Panc1 (cell line): Measurements from ENCODE around the gene ALG6. TPM values are rescaled to one million over a fixed set of nuclear protein-coding genes. Genes with fewer than 3 reads are reported as not detected.

Experiments used
- ATAC-seq: fragments of 200-7000 bp; cut with Tn5 transposase; 2 replicates; pipeline ENCODE4 v1.9.1; 2020; ENCODE audit warnings: mild to moderate bottlenecking, moderate library complexity
- BruUV-seq: library from RNA; stranded (reverse); fragments of 400-500 nt; replicated peaks from 2 replicates; lab custom pipeline; 2021; lab: Mats Ljungman, UMichigan
- CTCF ChIA-PET: fragments of 300-600 bp; sonication (Branson Sonifier 250); formaldehyde crosslinking; loops from one replicate; lab custom pipeline; 2022; ENCODE audit warnings: antibody characterized with exemption; lab: Charles Lee
- POLR2A ChIA-PET: fragments of 300-600 bp; sonication (Branson Sonifier 250); formaldehyde crosslinking; loops from one replicate; lab custom pipeline; 2022; ENCODE audit warnings: antibody characterized with exemption; lab: Charles Lee
- DNase-seq: peaks from one replicate; pipeline ENCODE4 v3.0.0-alpha.2; 2010; ENCODE audit warnings: low read depth, low spot score
- H3K27ac ChIP-seq: 2 replicates; pipeline ENCODE4 v1.5.1; 2011; ENCODE audit warnings: mild to moderate bottlenecking, low read length, inconsistent platforms
- H3K27me3 ChIP-seq: fragments of 200-500 bp; sonication (Bioruptor generic); 2 replicates; pipeline ENCODE4 v1.6.0; 2014; ENCODE audit warnings: low read length, inconsistent platforms; ENCODE audit not compliant: control insufficient read depth, insufficient read depth
- H3K36me3 ChIP-seq: fragments of 200-500 bp; sonication (Bioruptor generic); 2 replicates; pipeline ENCODE4 v1.5.1; 2014; ENCODE audit warnings: inconsistent platforms, mild to moderate bottlenecking, low read length, moderate library complexity; ENCODE audit not compliant: control insufficient read depth, insufficient read depth
- H3K4me1 ChIP-seq: 2 replicates; pipeline ENCODE4 v1.5.1; 2011; ENCODE audit warnings: inconsistent platforms, mild to moderate bottlenecking, low read length, moderate library complexity; ENCODE audit not compliant: control insufficient read depth, insufficient read depth
- H3K4me3 ChIP-seq, 2 experiments: 2 replicates each; pipeline ENCODE4 v1.5.1; 2011 to 2012; ENCODE audit warnings: low read depth in 2 of 2, low read length in 2 of 2, mild to moderate bottlenecking in 2 of 2, inconsistent platforms in 1 of 2, moderate library complexity in 1 of 2
- H3K9me3 ChIP-seq: fragments of 200-500 bp; sonication (Bioruptor generic); 2 replicates; pipeline ENCODE4 v1.5.1; 2014; ENCODE audit warnings: low read depth, mild to moderate bottlenecking, inconsistent platforms, low read length, moderate library complexity; ENCODE audit not compliant: control insufficient read depth, insufficient read depth
- CTCF ChIP-seq: fragments of 450-650 bp; IDR thresholded peaks from 2 replicates; pipeline ENCODE4 v1.5.1; 2017; ENCODE audit warnings: mild to moderate bottlenecking
- POLR2AphosphoS5 ChIP-seq: IDR thresholded peaks from 2 replicates; pipeline ENCODE4 v1.6.1; 2012; ENCODE audit warnings: mild to moderate bottlenecking, low read depth, low read length, moderate library complexity
- REST ChIP-seq, 2 experiments: IDR thresholded peaks; 2 replicates each; pipeline ENCODE4 v1.6.1; 2011 to 2012; ENCODE audit warnings: low read depth in 2 of 2, control low read depth in 1 of 2, low read length in 1 of 2, mild to moderate bottlenecking in 1 of 2, moderate library complexity in 1 of 2; ENCODE audit not compliant: insufficient read depth in 1 of 2
- SIN3A ChIP-seq: IDR thresholded peaks from 2 replicates; pipeline ENCODE4 v1.6.1; 2012; ENCODE audit warnings: low read depth, mild to moderate bottlenecking, low read length, moderate library complexity, borderline replicate concordance; ENCODE audit not compliant: insufficient read depth
- TCF7L2 ChIP-seq: IDR thresholded peaks from 2 replicates; pipeline ENCODE4 v1.6.1; 2011; ENCODE audit warnings: mild to moderate bottlenecking, low read depth, low read length, inconsistent platforms
- in situ Hi-C: cut with HindIII; loops from 2 replicates; pipeline ENCODE4 v1.10.0; 2016; ENCODE audit warnings: low sequenced_read_pairs, low pct_unique_long_range_greater_than_20kb
- intact Hi-C: fragments of 100-400 bp; cut with micrococcal nuclease; formaldehyde crosslinking; loops from one replicate; pipeline ENCODE4 v1.10.0; 2022; ENCODE audit not compliant: unreplicated experiment
- total RNA-seq: library from RNA; stranded (reverse); gene quantifications from one replicate; pipeline ENCODE4 v1.2.1, GENCODE V29; 2021; ENCODE audit not compliant: unreplicated experiment

Gene ALG6
- total RNA-seq, 1 experiment from 2014 or later = 22.6 TPM

DNA sequence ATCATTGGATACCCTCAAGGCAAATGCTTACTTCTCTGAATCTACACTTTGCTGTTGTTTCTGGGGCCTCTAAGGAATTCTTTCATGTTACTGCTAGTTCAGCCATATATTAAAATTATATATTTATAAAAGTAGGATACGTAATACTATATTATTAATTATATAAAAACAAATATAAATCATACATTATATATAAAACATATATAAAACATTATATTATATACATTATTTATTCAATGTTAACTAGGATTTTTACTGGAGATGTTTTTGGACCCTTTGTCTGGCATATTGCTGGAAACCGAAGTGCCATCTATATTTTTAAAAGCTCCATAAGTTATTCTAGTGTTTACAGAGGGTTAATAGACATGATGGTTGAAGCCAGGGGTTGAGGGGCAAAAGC is 12.2 kb downstream of the ALG6 start:
- in situ Hi-C loops = no loop called here
- intact Hi-C loops = no loop called here
- no peak for ATAC-seq
- TF ChIP-seq POLR2AphosphoS5 (no peak), CTCF (no peak), TCF7L2 (no peak), SIN3A (no peak), REST (IDR thresholded peaks at IDR 0.05; ENCODE audit: insufficient read depth in 1 of 2, low read depth in 2 of 2, low read length in 1 of 2) (no peak)
- peaks cover 4% of the 10 kb centered on the region; the same call in 1 of the 2 replicates for H3K36me3 ChIP-seq
- ChIA-PET POLR2A (no interaction called here), CTCF (no interaction called here)
- DNase-seq = no peak
- H3K27ac ChIP-seq = no peak overlapping the region
- H3K4me1 ChIP-seq = no peaks in the 10 kb centered on the region
- BruUV-seq = no TSS peak
- no peaks in the 10 kb centered on the region for H3K9me3 ChIP-seq
- H3K27me3 ChIP-seq = no peaks in the 10 kb centered on the region
- no peak overlapping the region for H3K4me3 ChIP-seq

GRCh38 chr1:63381741-63382140 is 14.3 kb downstream of the ALG6 start:
- TF ChIP-seq TCF7L2 = no peak
- no peak for TF ChIP-seq SIN3A
- no peak for TF ChIP-seq POLR2AphosphoS5
- TF ChIP-seq CTCF = no peak
- TF ChIP-seq REST (IDR thresholded peaks at IDR 0.05; ENCODE audit: insufficient read depth in 1 of 2, low read depth in 2 of 2, low read length in 1 of 2) = no peak
- in situ Hi-C loops = no loop called here
- no TSS peak for BruUV-seq
- Histone ChIP-seq H3K9me3 (no peaks in the 10 kb centered on the region), H3K36me3 (no peaks in the 10 kb centered on the region), H3K4me3 (no peak overlapping the region), H3K27me3 (no peaks in the 10 kb centered on the region), H3K27ac (no peak overlapping the region), H3K4me1 (no peaks in the 10 kb centered on the region)
- DNase-seq (no peak), ATAC-seq (no peak)
- intact Hi-C loops = no loop called here
- ChIA-PET POLR2A (no interaction called here), CTCF (interaction anchor here (0.6 kb wide), 1 partner anchor 65 kb away, joined by 3 read pairs; no protein-coding TSS in a partner anchor)
